ENCODE data around the gene LIPE. TPM values are rescaled to one million over a fixed set of nuclear protein-coding genes. Genes with fewer than 3 reads are reported as not detected.

The LIPE gene
- polyA plus RNA-seq, 1 donor from 2014 or later: 19.1 TPM

DNA sequence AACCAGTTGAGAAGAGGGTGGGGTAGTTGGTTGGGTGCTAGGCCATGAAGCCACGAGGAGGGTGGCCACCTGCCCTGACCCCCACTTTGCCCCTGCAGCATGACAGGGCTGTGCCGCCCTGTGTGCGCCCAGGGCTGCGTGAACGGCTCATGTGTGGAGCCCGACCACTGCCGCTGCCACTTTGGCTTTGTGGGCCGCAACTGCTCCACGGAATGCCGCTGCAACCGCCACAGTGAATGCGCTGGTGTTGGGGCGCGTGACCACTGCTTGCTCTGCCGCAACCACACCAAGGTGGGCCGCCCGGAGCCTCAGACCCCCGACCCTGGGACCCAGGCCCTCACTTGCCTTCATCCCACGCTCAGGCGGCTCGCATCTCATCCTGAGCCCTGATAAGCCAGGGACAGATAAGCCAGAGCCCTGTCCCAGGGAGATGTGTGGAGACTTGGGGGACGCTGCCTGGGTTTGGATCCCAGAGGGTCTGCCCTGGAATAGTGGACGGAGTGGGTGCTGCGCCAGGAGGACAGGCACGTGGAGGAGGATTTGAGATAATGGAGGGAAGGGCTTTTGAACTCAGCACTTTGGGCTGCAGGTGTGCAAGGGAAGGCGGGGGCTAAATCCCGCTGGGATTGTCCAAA, 57.6 kb downstream of the LIPE start:
- no peaks in the 10 kb centered on the region for H3K79me2 ChIP-seq (replicated peaks; ENCODE audit: insufficient read depth, low read length)

DNA sequence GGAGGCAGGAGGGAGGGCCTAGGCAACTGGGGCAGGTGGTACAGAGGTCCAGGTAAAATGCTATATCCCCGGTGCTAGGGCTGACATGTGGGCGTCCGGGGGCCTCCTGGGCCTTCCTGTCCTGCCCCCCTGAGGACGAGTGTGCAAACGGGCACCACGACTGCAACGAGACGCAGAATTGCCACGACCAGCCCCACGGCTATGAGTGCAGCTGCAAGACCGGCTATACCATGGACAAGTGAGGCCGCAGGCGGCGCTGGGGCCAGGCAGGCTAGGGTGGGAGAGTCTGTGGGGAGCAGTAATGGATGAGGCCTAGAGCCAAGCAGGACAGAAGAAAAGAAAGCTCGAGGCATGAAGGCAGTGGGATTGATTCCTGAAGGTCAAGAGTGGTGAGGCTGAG, 58.4 kb downstream of the LIPE start:
- TF ChIP-seq EP300 (conservative IDR thresholded peaks at IDR 0.05; ENCODE audit: poor library complexity, severe bottlenecking) (no peak), TAF1 (IDR thresholded peaks at IDR 0.05; ENCODE audit: low read depth) (no peak)
- TF ChIP-seq, protein P1, sequence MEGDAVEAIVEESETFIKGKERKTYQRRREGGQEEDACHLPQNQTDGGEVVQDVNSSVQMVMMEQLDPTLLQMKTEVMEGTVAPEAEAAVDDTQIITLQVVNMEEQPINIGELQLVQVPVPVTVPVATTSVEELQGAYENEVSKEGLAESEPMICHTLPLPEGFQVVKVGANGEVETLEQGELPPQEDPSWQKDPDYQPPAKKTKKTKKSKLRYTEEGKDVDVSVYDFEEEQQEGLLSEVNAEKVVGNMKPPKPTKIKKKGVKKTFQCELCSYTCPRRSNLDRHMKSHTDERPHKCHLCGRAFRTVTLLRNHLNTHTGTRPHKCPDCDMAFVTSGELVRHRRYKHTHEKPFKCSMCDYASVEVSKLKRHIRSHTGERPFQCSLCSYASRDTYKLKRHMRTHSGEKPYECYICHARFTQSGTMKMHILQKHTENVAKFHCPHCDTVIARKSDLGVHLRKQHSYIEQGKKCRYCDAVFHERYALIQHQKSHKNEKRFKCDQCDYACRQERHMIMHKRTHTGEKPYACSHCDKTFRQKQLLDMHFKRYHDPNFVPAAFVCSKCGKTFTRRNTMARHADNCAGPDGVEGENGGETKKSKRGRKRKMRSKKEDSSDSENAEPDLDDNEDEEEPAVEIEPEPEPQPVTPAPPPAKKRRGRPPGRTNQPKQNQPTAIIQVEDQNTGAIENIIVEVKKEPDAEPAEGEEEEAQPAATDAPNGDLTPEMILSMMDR (IDR thresholded peaks at IDR 0.05; ENCODE audit: poor library complexity, severe bottlenecking): no peak
- no peaks in the 10 kb centered on the region for H3K9me3 ChIP-seq (ENCODE audit: low read length)
- no peak overlapping the region for H2AFZ ChIP-seq (ENCODE audit: low read depth, low read length)
- no peak overlapping the region for H3K4me2 ChIP-seq (ENCODE audit: low read length)
- no peaks in the 10 kb centered on the region for H4K20me1 ChIP-seq (ENCODE audit: insufficient read depth)
- no peak overlapping the region for H3K27ac ChIP-seq (ENCODE audit: low read length)
- no peak overlapping the region for H3K9ac ChIP-seq (ENCODE audit: low read length)
- no peaks in the 10 kb centered on the region for H3K9me2 ChIP-seq (ENCODE audit: insufficient read depth, low read length)
- H3K36me3 ChIP-seq (ENCODE audit: insufficient read depth, low read length): no peaks in the 10 kb centered on the region
- no peaks in the 10 kb centered on the region for H3F3A ChIP-seq (ENCODE audit: insufficient read depth, low read length, poor library complexity, severe bottlenecking)
- no peaks in the 10 kb centered on the region for H3K79me2 ChIP-seq (replicated peaks; ENCODE audit: insufficient read depth, low read length)
- H3K4me3 ChIP-seq (ENCODE audit: low read length): no peak overlapping the region
- H3K27me3 ChIP-seq (ENCODE audit: insufficient read depth, low read depth, low read length): no peaks in the 10 kb centered on the region

More for the DNA sequence above, 57.6 kb downstream of the LIPE start:
- TF ChIP-seq RAD21 (conservative IDR thresholded peaks at IDR 0.05) (no peak), EZH2 (IDR thresholded peaks at IDR 0.05; ENCODE audit: borderline replicate concordance, insufficient read depth, low read length, poor library complexity, severe bottlenecking) (no peak), TAF1 (IDR thresholded peaks at IDR 0.05; ENCODE audit: low read depth) (no peak), EP300 (conservative IDR thresholded peaks at IDR 0.05; ENCODE audit: poor library complexity, severe bottlenecking) (no peak), SMC3 (conservative IDR thresholded peaks at IDR 0.05; ENCODE audit: poor library complexity) (no peak), POLR2AphosphoS5 (IDR thresholded peaks at IDR 0.05) (no peak), MXI1 (conservative IDR thresholded peaks at IDR 0.05; ENCODE audit: poor library complexity, severe bottlenecking) (no peak)
- TF ChIP-seq, protein P1 (IDR thresholded peaks at IDR 0.05; ENCODE audit: poor library complexity, severe bottlenecking): no peak
- TF ChIP-seq, protein P2, sequence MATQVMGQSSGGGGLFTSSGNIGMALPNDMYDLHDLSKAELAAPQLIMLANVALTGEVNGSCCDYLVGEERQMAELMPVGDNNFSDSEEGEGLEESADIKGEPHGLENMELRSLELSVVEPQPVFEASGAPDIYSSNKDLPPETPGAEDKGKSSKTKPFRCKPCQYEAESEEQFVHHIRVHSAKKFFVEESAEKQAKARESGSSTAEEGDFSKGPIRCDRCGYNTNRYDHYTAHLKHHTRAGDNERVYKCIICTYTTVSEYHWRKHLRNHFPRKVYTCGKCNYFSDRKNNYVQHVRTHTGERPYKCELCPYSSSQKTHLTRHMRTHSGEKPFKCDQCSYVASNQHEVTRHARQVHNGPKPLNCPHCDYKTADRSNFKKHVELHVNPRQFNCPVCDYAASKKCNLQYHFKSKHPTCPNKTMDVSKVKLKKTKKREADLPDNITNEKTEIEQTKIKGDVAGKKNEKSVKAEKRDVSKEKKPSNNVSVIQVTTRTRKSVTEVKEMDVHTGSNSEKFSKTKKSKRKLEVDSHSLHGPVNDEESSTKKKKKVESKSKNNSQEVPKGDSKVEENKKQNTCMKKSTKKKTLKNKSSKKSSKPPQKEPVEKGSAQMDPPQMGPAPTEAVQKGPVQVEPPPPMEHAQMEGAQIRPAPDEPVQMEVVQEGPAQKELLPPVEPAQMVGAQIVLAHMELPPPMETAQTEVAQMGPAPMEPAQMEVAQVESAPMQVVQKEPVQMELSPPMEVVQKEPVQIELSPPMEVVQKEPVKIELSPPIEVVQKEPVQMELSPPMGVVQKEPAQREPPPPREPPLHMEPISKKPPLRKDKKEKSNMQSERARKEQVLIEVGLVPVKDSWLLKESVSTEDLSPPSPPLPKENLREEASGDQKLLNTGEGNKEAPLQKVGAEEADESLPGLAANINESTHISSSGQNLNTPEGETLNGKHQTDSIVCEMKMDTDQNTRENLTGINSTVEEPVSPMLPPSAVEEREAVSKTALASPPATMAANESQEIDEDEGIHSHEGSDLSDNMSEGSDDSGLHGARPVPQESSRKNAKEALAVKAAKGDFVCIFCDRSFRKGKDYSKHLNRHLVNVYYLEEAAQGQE (IDR thresholded peaks at IDR 0.05; ENCODE audit: borderline replicate concordance): no peak
- Histone ChIP-seq H3K9ac (ENCODE audit: low read length) (no peak overlapping the region), H3K4me2 (ENCODE audit: low read length) (no peak overlapping the region), H4K20me1 (ENCODE audit: insufficient read depth) (no peaks in the 10 kb centered on the region), H3K27ac (ENCODE audit: low read length) (no peak overlapping the region), H3K9me2 (ENCODE audit: insufficient read depth, low read length) (no peaks in the 10 kb centered on the region), H3K4me3 (ENCODE audit: low read length) (no peak overlapping the region), H3K9me3 (ENCODE audit: low read length) (no peaks in the 10 kb centered on the region), H3K27me3 (ENCODE audit: insufficient read depth, low read depth, low read length) (no peaks in the 10 kb centered on the region), H3F3A (ENCODE audit: insufficient read depth, low read length, poor library complexity, severe bottlenecking) (no peaks in the 10 kb centered on the region), H2AFZ (ENCODE audit: low read depth, low read length) (no peak overlapping the region), H3K36me3 (ENCODE audit: insufficient read depth, low read length) (no peaks in the 10 kb centered on the region)

Data from neural cell (in vitro differentiated cells).